ENCODE data around the gene SLC25A34.

SLC25A34 gene

DNA sequence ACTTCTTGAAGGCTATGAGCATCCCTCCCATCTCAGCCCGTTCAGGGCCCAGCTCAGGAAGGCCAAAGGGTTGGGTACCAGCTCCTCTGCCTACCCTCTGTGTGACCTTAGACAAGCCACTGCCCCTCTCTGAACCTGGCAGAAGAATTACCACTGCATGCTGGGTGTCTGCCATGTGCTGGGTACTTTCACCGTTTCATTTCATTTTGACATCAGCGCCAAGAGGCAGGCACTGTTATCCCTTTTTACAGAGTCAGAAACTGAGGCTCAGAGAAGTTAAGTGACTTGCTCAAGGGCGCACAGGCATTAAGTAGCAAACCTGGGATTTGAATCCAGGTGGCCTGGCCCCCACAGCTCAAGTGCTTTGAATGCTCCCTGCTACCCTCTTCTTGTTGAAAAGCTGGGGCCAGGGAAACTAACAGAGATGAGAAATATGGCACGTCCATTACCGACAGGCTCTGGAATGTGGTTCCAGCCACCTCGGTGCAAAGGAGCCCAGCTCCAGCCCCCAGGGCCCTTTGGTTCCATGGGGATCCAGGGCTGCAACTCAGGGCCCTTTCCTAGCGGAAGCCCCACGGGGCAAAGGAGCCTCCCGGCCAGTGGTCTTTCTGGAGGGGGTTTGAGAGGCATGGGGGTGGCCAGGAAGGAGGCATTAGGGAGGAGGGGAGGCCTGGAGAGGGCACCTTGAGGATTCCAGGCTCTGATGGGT lies 12.8 kb downstream of the SLC25A34 start:
- in situ Hi-C loops (cut with MboI; ENCODE audit: low sequenced_read_pairs): no loop called here

DNA sequence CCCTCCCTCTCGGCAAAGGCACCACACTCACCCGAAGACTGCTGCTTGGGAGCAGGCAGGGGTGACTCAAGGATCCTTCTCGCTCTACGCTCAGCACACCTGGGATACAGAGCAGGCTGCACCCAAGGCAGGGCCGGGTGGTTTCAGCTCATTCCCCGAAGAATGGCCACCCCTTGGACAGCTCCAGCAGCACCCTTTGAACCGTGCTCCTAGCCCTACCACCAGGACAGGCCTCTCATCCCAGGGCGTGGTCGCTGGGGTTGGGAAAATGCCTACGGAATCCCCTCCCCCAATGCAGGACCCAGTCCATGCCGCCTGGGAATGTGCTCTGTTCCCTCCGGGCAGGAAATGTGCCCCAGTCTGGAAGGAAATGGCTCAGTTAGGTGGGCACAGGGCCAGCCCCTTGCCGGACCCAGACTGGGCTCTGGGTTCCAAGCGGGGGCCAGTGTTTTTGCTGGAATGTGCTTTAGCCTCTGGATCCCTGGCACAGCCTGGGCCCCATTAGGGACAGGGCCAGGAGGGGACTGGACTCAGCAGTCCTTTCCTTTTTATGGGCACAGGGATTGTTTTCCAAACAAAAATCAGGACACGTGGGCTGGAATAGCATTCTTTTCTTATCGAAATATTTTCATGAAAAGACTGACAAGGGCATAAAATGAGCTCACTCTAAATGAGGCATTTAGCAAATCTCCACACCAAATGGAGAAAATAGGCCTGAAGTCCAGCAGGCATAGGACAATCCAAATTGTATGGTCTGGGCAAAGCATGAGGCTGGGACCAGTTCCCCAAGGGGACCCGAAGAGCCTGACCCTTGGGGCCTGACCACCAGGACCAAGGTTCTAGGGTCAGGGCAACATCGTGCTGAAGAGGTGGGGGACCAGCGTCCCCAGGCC lies 13.6 kb downstream of the SLC25A34 start:
- in situ Hi-C loops (cut with MboI; ENCODE audit: low sequenced_read_pairs): no loop called here

DNA sequence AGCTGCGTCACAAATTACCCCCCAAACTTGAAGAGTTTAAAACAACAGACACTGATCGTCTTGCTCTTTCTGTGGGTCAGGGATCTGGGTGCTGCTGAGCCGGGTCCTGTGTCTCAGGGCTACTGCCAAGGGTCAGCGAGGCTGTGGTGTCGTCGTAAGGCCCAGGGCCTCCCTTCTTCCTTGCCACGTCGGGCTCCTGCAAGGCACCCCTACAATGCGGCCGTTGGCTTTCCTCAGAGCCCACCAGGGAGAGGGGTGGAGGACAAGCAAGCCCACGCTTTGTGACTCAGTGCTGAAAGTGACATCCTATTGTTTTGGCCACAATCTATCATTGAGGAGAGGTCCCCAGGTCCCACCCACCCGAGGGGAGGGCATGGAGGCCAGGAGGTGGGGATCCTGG lies 14.9 kb downstream of the SLC25A34 start:
- in situ Hi-C loops (cut with MboI; ENCODE audit: low sequenced_read_pairs): no loop called here

DNA sequence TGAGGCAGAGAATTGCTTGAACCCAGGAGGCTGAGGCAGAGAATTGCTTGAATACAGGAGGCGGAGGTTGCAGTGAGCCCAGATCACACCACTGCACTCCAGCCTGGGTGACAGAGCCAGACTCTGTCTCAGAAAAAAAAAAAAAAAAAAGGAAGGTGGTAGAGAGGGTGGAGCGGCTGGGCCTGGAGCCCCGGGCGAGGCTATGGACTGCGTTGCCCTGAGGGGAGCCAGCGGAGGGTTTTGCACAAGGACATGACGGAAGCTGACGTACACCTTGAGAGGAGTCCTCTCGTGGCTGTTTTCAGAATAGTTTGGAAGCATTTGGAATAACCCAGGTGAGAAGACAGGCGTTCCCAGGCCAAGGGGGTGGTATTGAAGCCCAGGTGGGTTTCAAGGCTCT lies 15.7 kb downstream of the SLC25A34 start:
- in situ Hi-C loops (cut with MboI; ENCODE audit: low sequenced_read_pairs): no loop called here

DNA sequence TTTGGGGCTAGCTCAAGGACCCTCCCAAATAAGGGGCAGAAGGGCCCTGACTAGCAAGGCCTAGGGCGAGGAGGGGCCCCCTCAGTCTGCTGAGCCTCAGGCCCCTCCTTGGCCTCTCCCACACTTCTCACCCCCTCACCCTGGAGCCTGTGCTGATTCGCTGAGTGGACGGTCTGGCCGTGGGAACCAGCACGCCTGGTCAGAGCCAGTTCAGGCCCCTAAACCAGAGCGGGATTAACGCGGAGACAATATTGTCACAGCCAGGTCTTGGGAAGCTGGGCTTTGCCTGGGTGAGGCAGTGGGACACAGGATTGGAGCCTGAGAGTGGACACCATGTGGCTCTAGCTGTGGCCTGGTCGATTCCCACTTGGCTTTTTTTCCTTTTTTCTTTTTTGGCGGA lies 17.7 kb downstream of the SLC25A34 start:
- in situ Hi-C loops (cut with MboI; ENCODE audit: low sequenced_read_pairs): no loop called here

DNA sequence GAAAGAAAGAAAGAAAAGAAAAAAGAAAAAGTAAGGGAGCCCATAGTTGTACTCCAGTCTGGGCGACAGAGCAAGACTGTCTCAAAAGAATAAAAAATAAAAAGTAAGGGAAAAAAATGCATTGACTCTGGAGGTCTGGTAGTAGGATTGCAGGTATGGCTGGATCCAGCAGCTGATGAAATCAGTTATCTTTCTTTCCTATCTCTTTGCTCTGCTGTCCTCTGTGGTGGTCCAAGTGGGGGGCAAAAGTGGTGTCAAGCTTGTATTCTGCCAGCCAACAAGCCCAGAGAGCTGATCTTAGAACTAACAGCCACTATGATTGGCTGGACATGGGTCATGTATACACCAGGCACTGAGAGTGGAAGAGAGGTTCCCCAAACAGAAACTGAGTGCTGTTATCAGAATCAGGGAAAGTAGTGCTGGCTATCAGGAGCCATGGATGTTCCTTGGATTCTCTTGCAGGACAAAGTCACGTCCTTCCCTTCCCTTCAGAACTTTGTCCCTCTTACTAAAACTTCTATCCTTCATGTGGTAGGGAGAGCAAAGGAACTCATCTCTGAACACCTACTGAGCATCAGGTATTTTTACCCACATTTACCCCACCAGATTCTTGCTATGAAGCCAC lies 19.1 kb downstream of the SLC25A34 start:
- in situ Hi-C loops (cut with MboI; ENCODE audit: low sequenced_read_pairs): no loop called here

DNA sequence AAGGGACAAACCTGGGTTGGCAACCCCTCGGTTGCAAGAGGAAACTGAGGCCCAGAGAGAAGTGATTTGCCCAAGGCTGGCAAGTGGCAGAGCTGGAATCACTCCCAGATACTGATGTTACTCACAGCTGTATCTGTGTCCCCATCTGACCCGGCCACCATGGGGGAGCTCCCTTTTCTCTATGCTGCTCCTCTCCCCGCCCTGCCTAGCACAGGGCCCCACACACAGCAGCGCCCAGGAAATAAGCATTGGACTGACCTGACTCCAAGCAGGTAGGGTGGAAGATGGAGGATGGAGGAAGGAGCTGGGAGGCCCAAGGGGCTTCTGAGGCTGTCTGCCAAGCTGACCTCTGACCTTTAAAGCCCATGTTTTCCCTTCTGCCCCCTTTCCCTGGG lies 19.6 kb downstream of the SLC25A34 start:
- in situ Hi-C loops (cut with MboI; ENCODE audit: low sequenced_read_pairs): no loop called here

DNA sequence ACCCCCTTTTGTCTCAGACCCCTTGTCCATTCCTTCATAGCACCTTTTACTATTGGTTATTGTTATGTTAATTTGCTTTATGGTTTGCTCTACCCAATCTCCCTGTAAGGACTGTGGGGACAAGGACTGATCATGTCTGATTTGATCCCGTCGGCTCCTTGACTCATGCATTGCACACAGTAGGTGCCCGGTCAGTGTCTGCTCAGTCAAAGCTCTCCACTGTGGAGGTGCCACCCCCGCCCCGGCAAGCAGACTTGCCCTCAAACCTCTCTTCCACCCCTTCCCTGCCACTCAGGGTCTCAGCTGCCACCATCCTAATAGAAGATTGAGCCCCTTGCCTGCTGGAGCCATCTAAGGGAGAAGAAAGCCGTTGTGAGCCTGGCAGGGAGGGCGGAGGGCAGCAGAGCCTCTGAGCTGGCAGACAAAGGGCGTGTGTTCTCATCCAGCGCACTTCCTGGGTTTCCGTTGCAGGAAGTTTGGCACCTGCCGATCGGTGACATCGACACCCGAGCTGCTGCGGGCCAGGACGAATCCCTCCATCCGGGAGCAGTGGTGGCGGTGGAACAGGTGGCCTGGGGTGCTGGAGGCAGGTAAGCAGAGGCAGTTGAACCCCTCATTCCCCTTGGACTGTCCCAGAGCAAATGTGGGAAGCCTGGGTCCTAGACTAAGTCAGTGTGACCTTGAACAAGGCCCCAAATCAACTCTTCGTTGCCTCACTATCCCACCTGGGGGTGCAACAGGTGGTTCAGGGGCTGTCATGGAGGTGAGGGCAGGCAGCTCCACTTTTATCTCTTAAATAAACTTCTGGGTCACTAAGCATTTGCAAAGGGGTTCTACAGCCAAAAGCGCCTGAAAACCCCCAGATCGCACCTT lies 20.3 kb downstream of the SLC25A34 start:
- in situ Hi-C loops (cut with MboI; ENCODE audit: low sequenced_read_pairs): no loop called here

DNA sequence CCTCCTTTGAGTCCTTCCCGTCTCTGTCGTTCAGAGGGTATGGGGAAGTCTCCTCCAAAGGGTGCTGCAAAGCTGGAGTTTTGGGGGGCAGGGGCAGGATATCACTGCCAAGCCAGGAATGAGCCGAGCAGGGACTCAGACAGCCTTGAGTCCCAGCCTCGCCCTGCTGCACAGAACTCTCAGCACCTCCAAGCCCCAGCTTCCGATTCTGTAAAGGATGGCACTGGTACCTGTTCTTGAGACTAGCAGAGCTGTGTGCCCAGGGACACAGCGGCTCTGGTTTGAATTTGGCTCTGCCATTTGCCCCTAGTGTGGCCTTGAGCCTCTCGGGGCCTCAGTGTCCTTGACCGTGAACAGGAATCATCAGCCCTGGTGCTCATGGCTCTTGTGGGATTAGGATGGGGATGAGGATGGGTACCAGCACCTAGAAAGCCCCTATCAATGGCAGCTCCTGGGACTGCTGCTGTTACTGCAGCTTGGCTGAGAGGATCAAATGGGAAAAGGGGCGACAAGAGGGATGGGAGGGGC lies 21.0 kb downstream of the SLC25A34 start:
- in situ Hi-C loops (cut with MboI; ENCODE audit: low sequenced_read_pairs): no loop called here

DNA sequence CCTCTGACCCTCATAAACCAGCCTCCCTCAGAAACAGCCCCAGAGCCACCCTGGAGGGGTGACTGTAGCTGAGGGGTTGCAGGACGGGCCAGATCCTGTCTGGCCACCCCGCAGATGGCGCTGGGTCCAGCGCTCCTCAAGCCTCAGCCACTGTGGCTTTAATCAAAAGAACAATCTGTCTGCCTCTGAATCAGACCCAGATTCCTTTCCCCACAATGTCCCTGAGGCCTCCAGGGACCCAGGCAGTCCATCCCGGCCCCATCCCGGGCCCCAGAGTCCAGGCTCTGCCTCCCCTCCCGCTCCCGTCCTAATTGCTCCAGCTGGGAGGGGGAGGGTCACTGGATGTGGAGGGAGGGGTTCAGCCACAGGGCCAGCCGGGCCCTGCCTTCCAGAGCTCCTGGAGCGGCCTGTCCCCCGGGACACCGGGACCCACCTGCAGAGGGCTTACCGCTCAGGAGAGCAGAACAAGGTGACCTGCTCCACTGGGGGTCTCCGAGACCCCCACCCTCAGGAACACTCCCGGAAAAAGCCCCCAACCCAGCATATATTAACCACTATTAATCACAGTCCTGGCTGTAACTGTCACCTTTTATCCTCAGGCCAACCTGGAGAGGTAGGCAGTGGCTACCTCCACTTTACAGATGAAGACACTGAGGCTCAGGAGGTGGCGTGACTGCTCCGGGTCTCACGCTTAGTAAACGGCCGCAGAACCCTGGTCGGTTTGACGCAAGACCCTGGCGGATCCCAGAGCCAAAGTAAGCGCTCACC lies 21.7 kb downstream of the SLC25A34 start:
- in situ Hi-C loops (cut with MboI; ENCODE audit: low sequenced_read_pairs): no loop called here

DNA sequence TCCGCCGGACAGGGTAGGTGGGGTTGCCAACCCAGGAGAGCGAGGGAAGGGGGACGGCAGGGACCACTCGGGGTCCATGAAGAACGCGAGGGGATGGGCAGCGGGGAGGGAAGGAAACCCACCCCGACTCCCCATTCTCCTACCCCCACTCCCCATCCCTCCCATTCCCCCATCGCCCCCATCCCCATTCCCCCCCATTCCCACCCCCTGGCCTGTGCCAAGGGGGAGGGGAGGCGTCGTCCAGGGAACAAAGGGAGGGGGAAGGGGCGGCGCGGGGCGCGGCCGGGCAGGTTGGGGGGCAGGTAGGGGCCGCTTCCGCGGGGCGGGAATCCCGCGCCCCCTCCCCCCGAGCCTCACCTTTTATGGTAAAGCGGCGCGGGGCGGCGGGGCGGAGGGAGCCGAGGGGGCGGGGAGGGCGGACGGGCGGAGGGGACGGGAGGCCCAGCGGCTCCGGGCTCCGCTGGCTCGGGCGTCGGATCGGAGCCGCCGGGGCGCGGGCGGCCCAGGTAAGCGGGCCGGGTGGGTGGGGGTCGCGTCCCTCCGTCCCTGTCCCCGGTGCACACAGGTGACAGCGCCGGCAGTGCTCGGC lies 22.4 kb downstream of the SLC25A34 start, which contains the start of gene FBLIM1:
Gene FBLIM1 (plus strand): TSS at position 453 of the 589 bp plus-strand sequence. CDS start 6,189 bp downstream, outside the sequence.
- in situ Hi-C loops (cut with MboI; ENCODE audit: low sequenced_read_pairs): no loop called here

DNA sequence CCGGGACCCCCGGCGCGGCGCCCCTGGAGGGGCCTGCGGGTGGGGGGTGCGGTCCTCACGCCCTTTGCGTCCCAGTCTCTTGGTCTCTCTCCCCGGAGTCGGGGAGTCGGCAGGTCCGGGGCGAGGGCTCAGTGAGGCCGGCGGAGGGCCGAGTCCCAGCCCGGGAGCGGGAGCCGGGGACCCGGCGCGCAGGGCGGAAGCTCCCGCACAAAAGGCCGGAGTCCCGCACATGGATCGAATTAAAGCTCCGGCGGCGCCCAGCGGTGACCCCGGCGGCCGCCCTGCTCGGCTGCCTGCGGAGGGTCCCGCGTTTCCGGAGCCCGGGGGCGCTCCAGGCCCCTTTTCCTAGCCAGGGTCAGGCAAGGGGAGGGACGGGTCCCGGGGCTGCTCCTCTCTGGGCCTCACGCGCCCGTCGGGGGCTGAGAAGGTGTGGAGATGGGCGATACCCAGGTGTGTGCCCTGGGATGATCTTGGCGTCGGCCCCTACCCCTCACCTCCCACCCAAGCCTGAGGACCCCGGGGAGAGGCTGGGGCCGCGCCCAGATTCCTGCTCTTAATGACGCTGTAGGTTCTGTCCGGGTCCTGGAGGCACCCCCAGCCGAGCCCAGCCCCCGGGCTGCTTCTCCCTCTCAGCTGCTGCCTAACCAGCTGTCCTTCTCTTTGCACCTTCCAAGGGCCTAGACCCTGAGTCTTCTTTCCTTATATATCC lies 23.0 kb downstream of the SLC25A34 start:
- in situ Hi-C loops (cut with MboI; ENCODE audit: low sequenced_read_pairs): no loop called here

DNA sequence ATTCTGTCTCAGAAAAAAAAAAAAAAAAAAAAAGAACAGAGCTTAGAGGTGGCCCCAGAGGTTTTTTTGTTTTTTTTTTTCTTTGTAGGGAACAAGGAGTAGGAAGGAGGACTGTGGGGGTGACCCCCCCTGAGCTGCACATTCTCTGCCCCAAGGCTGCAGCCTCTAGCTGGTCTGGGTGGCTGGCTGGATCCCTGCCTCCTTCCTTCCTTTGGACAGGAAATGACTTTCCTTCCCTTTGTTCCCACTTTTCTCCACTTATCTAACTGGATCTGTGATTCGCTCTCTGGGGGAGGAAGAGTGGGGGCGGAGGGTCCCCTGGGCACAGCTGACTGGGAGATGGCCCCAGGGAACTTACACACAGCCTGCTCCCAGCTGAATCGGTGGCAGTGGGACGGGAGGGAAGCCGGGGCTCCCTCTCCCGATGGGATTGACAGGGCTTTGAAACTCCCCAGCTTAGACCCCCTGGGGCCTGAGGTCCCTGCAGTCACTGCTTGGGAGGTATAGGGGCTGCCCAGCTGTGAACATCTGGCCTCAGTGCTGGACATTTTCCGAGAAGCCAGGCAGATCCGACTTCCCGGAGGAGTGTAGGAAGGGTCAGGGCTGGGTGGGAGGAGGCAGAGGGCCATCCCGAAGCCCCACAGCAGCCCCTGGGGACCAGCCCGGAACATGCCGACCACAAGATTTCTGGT lies 24.6 kb downstream of the SLC25A34 start:
- in situ Hi-C loops (cut with MboI; ENCODE audit: low sequenced_read_pairs): no loop called here

DNA sequence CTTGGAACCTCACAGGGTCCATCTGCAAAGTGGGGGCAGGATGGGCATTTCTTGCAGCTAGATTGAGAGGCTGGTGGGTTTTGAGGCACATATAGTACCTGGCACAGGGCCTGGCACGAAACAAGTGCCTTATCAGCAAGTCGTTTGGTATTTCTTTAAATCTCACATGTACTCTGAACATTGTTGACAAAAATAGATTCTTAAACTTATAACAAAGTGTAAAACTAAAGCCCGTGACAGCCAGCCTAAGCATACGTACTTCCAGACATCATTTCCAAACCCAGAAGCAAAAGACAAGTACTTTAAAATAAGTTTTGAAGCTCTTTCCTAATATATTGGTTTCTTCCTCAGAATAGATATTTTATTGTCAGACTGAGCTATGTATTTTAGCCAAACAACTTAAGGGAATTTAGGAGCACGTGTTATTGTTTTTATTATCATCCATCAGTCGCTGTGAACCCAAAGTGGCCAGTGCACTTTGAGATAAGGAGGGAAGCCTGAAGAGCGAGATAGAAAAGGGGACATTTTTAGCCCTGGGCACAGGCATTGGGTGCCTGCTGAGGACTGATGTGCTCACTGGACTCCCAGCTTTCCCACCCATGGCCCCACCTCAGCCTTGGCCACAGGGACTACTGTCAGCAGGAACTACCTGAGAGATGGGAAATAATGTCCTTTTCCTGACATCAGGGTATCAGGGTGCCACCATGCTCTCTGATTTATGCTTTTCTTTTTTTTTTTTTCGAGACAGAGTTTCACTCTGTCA lies 25.5 kb downstream of the SLC25A34 start:
- in situ Hi-C loops (cut with MboI; ENCODE audit: low sequenced_read_pairs): no loop called here

DNA sequence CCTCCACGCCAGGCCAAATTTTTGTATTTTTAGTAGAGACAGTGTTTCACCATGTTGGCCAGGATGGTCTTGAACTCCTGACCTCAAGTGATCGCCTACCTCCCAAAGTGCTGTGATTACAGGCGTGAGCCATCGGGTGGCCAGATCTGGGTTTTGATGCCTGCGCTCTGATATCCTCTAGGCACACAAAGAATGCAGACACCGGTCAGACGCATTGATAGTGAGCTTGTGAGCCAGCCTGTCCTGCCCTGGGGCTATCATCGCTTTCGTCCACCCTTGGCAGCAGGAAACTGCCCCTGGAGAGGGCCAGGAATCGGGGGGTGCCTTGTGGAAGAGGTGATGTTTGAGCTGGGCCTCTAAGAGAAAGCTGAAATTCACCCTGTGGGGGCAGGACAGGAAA lies 26.5 kb downstream of the SLC25A34 start:
- in situ Hi-C loops (cut with MboI; ENCODE audit: low sequenced_read_pairs): no loop called here

DNA sequence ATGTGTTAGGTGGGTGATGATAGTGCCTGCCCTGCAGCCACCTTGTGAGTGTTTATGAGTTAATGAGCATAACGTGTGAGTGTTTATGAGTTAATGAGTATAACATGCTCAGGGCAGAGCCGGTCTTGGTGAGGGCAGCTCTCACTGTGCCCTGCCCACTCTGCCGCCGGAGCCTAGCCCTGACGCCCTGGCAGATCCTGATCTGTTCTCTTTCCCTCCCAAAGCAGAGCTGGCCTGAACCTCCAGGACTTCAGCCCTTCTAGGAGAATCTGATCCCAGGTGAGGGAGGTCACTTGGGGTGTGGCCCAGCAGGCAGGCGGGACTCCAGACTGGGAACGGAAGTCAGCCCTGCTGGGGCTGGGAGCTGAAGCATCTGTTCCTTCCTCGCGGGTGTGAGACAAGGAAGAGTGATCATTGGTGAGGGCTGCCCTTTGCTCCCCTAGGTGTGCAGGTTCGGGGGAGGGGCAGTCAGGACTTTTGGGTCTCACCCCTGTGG lies 28.3 kb downstream of the SLC25A34 start:
- in situ Hi-C loops (cut with MboI; ENCODE audit: low sequenced_read_pairs): no loop called here

DNA sequence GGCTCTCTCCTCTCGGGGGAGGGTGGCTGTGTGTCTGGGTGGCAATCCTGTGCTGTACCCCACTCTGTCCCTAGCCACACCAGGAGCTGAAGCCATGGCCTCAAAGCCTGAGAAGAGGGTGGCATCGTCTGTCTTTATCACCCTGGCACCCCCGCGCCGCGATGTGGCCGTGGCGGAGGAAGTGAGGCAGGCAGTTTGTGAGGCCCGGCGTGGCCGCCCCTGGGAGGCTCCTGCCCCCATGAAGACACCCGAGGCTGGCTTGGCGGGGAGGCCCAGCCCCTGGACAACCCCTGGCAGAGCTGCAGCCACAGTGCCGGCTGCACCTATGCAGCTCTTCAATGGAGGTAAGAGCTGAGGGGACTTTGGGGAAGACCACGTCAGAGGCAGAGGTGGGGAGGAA lies 28.8 kb downstream of the SLC25A34 start:
- in situ Hi-C loops (cut with MboI; ENCODE audit: low sequenced_read_pairs): no loop called here
